ENCODE results near the gene NKX2-4.

The NKX2-4 gene

GRCh38 chr20:21356386-21356785 is 40.9 kb downstream of the NKX2-4 start:
- TF ChIP-seq FOXM1 (IDR thresholded peaks at IDR 0.05; ENCODE audit: borderline replicate concordance, low read depth): no peak
- no peak for TF ChIP-seq CEBPB (IDR thresholded peaks at IDR 0.05)
- no peak for TF ChIP-seq YY1 (IDR thresholded peaks at IDR 0.05; ENCODE audit: low read depth)
- TF ChIP-seq RAD21 (IDR thresholded peaks at IDR 0.05; ENCODE audit: low read depth): no peak
- TF ChIP-seq MAX (IDR thresholded peaks at IDR 0.05): no peak
- TF ChIP-seq EGR1 (IDR thresholded peaks at IDR 0.05): no peak
- TF ChIP-seq TAF1 (IDR thresholded peaks at IDR 0.05; ENCODE audit: low read depth): no peak
- TF ChIP-seq NFIC (IDR thresholded peaks at IDR 0.05): no peak
- no peak for TF ChIP-seq USF1 (IDR thresholded peaks at IDR 0.05)
- TF ChIP-seq TCF12 (IDR thresholded peaks at IDR 0.05; ENCODE audit: low read depth): no peak

- TF ChIP-seq EGR1 (IDR thresholded peaks at IDR 0.05) (no peak), EP300 (IDR thresholded peaks at IDR 0.05; ENCODE audit: borderline replicate concordance) (no peak), MAX (IDR thresholded peaks at IDR 0.05) (no peak), TAF1 (IDR thresholded peaks at IDR 0.05; ENCODE audit: low read depth) (no peak), TCF12 (IDR thresholded peaks at IDR 0.05; ENCODE audit: low read depth) (no peak), NFIC (IDR thresholded peaks at IDR 0.05) (no peak), YY1 (IDR thresholded peaks at IDR 0.05; ENCODE audit: low read depth) (no peak), CEBPB (IDR thresholded peaks at IDR 0.05) (no peak), REST (IDR thresholded peaks at IDR 0.05; ENCODE audit: low read depth) (no peak), USF1 (IDR thresholded peaks at IDR 0.05) (no peak), RAD21 (IDR thresholded peaks at IDR 0.05; ENCODE audit: low read depth) (no peak), TEAD4 (IDR thresholded peaks at IDR 0.05) (no peak), CREB1 (IDR thresholded peaks at IDR 0.05; ENCODE audit: low read depth) (no peak), FOXM1 (IDR thresholded peaks at IDR 0.05; ENCODE audit: borderline replicate concordance, low read depth) (no peak)
These were observed 41.3 kb downstream of the NKX2-4 start for GRCh38 chr20:21355981-21356380.

- TF ChIP-seq TAF1 (IDR thresholded peaks at IDR 0.05; ENCODE audit: low read depth): no peak
- no peak for TF ChIP-seq USF1 (IDR thresholded peaks at IDR 0.05)
These were observed 44.1 kb downstream of the NKX2-4 start for GRCh38 chr20:21353236-21353635.

- TF ChIP-seq TAF1 (IDR thresholded peaks at IDR 0.05; ENCODE audit: low read depth) (no peak), EP300 (IDR thresholded peaks at IDR 0.05; ENCODE audit: borderline replicate concordance) (no peak), TEAD4 (IDR thresholded peaks at IDR 0.05) (no peak), MAX (IDR thresholded peaks at IDR 0.05) (no peak), NFIC (IDR thresholded peaks at IDR 0.05) (no peak), YY1 (IDR thresholded peaks at IDR 0.05; ENCODE audit: low read depth) (no peak), CREB1 (IDR thresholded peaks at IDR 0.05; ENCODE audit: low read depth) (no peak), ZBTB7A (IDR thresholded peaks at IDR 0.05; ENCODE audit: low read depth) (no peak), REST (IDR thresholded peaks at IDR 0.05; ENCODE audit: low read depth) (no peak), CEBPB (IDR thresholded peaks at IDR 0.05) (no peak), USF1 (IDR thresholded peaks at IDR 0.05) (no peak), EGR1 (IDR thresholded peaks at IDR 0.05) (no peak)
These were observed 44.6 kb downstream of the NKX2-4 start for GRCh38 chr20:21352703-21353102.

Data from Ishikawa (cell line).